HG03280 (cell line): ENCODE data around the gene PARD3B.
"Not testable (repeated sequence)": the region's sequence is repeated elsewhere in the genome, so short reads cannot be mapped to it uniquely, and the experiment has no call there.

Experiments
- ATAC-seq: cut with Tn5 transposase; IDR thresholded peaks from one replicate; pipeline ENCODE4 v1.9.1; 2021; ENCODE audit warnings: mild to moderate bottlenecking, moderate library complexity; ENCODE audit not compliant: unreplicated experiment

The PARD3B gene

GRCh38 chr2:205218056-205218455, 672.8 kb downstream of the PARD3B start:
- no peak for ATAC-seq

DNA sequence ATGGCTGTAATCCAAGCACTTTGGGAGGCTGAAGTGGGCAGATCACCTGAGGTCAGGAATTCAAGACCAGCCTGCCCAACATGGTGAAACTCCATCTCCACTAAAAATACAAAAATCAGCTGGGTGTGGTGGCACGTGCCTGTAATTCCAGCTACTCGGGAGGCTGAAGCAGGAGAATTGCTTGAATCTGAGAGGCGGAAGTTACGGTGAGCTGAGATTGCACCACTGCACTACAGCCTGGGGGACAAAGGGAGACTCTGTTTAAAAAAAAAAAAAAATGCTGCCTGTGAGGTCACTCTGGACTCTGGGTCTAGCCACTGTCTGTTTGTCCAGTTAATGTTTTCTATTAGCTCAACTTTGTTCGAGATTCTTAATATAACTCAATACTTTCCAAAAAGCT, 673.5 kb downstream of the PARD3B start:
- not testable (repeated sequence) for ATAC-seq

DNA sequence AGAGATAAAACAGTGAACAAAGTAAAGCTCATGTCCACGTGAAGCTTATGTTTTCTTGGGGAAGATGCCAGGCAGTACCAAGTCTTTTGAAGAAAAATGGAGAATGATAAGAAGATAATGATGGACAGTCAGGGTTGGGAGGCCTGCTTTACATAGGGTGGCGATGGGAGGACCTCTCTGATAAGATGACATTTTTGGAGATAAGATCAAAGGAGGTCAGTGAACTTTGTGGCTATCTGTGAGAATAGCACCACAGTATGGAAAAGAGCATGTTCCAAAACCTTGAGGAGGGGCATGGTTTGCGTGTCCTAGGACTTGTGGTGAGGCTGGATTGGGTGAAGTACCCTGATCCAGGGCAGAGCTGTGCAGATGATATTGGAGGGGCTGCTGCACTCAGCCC, 675.3 kb downstream of the PARD3B start:
- no peak for ATAC-seq

DNA sequence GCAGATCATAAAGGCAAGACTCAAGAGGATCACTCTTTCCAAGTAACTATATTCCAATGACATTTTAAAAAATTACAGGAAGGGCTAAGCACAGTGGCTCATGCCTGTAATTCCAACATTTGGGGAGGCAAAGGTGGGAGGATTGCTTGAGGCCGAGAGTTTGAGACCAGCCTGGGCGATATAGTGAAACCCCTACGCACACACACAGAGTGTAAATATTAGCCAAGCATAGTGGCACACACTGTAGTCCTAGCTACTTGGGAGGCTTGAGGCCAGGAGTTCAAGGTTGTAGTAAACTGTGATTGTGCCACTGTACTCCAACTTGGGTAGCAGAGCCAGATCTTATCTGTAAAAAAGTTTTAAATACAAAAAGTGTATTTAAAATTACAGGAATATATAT, 686.8 kb downstream of the PARD3B start:
- ATAC-seq: no peak

- ATAC-seq: no peak
These were observed 690.2 kb downstream of the PARD3B start for GRCh38 chr2:205235434-205235833.

GRCh38 chr2:205237524-205237923, 692.2 kb downstream of the PARD3B start:
- no peak for ATAC-seq

DNA sequence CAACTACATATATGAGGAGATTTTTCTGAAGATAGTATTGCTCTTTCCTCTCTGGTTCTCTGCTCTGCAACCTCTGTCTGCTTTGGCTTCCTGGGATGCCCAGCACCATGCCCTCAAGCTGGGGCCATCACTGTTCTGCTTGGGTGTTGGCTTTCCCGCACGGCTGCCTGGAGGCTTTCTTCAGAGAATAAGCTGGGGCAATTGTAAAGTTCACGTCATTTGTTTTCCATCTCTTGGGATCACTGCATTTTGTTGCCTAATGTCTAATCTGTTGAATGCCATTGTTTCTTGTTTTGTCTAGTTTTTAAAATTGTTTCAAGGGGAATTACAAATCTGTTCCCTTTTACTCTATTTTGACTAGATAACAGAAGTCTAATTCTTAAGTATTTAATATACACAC, 699.7 kb downstream of the PARD3B start:
- no peak for ATAC-seq

DNA sequence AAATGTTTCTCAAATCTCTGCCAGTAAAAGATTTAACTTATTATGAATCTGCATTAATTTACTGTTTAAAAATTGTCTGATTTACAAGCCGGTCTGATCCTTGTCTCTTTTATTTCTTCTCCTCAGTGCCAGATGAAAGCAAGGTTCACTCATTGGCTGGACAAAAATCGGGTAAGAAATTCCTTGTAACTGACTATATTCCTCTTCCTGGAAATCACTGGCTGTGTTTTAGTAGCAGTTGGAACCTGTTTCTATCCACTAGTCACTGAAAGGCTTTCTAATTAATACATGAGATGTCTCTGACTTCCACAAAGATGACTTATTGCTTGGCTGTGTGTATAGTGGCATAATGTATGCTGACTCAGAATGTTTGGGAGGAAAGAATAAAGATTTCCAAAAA, 700.4 kb downstream of the PARD3B start:
- ATAC-seq: no peak

- ATAC-seq: no peak
These were observed 713.8 kb downstream of the PARD3B start for GRCh38 chr2:205259121-205259520.

GRCh38 chr2:205261516-205262020, 716.3 kb downstream of the PARD3B start:
- ATAC-seq: no peak

DNA sequence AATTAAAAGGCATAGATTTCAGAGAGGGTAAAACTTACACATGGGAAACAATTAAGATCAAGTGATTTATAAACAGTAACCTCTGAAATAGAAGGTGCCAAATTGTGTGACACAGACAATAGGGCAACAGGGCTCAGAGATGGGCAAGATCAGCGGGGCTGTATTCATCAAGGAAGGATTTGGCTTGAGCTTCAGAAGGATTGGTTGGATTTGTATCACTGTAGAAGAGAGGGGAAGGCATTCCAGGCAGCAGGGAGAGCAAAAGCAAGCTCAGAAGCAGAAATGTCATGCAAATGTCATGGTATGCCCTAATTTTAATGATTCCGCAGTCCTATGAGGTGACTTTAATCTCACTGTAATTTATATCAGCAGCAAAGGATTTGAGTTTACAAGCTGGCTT, 722.0 kb downstream of the PARD3B start:
- ATAC-seq: no peak

DNA sequence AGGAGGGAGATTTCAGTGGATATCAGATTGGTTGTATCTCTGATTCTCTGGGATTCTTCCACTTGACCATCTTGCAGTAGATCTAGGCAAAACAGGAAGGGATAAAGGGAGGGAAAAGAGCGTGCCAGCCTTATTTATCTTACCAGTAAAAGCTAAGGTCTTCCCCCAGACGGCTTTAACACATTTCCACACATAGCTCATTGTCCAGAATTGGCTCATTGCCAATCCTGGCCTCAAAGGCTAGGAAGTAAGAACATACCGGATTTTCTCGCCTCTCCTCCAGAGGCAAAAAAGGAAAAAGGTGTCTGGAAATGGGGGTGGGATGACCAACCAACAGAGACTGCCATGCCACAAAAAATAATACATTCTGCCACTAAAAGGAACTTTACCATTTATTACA, 725.4 kb downstream of the PARD3B start:
- no peak for ATAC-seq

DNA sequence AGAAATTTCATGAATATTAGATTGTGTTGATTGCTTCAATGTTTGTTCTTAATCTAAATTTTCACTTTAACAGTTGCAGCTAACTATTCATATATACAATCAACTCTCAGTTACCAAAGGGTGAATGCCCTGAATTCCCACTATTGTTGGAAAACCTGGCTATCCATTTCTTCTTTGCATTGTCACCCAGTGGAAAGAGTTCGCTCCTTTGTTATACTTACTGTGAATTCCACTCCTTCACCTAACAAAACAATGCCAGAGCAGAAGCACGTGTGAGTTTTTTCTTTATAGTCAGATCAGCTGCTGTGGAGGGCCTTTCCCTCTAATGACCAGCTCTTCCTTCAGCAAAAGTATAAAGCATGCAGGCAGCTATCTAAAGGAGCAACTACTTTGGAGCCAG, 727.9 kb downstream of the PARD3B start:
- ATAC-seq: no peak

DNA sequence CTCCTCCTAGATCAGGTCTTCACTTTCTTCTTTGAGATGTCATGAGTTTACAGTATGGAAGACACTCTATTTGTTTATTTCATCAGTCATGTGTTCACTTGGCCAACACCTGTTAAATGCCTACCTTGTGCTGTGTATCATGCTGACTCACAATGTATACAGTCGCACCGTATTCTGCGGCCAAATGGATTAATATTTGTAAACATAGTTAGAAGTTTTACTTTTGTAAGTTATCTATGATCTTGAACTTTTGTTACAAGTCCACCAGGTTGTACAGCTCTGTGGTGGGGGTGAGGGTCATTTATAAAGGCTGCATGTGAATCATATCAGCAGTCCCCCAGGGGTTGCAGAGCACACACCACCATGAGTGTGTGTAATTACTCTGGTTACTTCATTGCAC, 728.4 kb downstream of the PARD3B start:
- ATAC-seq: no peak

GRCh38 chr2:205274801-205275200, 729.5 kb downstream of the PARD3B start:
- ATAC-seq: no peak

DNA sequence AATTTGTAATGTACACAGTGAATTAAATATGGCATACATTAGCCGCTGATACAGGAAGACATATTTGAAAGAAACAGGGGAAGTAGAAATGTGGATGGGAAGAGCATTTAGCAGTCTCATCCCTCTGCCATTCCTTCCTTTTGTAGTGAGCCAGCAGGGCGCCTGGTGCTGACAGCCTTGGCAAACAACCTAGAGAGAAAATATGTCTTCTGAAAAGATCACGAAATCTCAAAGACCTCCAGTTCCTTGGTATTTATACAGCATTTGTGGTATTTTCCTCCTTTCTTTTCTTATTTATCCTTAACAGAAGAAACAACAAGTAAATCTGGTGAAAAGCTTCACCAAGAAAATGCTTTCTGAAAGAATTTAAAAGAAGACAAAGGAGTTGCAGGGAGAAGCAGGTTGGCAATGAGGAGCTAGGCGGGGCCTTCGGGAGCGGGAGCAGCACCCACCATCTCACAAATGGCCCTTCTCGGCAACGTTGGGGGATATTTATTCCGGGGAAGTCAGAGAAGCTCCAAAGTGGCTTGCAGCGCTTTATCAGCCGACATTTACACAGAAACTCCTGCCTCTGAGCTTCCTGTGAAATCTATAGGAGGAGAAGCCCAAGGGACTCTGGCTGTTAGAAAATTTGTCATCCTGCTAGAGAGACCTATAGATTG, 731.0 kb downstream of the PARD3B start:
- ATAC-seq: no peak

GRCh38 chr2:205280596-205281236, 735.4 kb downstream of the PARD3B start:
- ATAC-seq: no peak

- ATAC-seq: no peak
These were observed 738.5 kb downstream of the PARD3B start for GRCh38 chr2:205283736-205284270.

GRCh38 chr2:205284334-205284733, 739.1 kb downstream of the PARD3B start:
- no peak for ATAC-seq

GRCh38 chr2:205287316-205287715, 742.0 kb downstream of the PARD3B start:
- no peak for ATAC-seq

DNA sequence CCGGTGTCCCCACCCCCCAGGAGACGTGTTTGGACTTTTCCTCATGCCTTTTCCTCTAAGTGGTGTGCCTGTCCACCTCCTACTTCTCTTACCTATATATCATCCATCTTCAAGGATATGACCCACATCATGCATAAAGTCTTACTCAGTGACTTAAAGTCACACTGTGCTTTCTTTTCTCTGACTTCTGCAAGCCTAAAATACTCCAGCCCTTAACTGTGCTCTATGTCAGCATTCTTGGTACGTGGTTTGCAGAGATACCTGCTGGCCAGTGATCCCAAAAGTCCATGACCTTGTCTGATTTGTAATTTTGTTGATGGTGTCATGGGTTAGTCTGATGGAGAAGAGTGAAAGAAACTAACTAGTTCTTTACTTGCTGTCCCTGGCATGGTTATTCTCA, 743.4 kb downstream of the PARD3B start:
- ATAC-seq: no peak

DNA sequence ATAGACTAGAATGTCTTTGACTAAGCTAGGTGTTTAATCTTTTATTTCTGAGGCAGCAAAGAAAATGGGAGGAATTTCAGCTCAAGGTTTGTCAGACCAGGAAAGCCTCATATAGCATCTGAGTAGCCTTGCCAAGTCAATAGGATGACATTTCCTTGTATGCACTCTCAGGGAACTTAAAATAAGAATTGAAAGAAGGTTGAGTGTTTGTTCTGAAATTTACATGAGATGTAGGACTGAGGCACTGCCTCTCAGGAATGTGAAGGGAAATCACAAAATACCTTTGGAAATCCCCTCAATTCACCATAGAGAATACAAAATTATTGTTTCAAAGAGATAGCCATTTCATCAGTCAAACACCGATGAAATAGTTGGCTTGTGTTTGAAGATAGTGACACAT, 745.0 kb downstream of the PARD3B start:
- ATAC-seq: no peak
